Measurements from ENCODE around the gene CBFA2T3.

CBFA2T3 gene

GRCh38 chr16:88902744-88903143, 74.3 kb downstream of the CBFA2T3 start:
- H4K20me1 ChIP-seq (ENCODE audit: insufficient read depth, low read length) = peaks cover 63% of the 10 kb centered on the region
- H3K27ac ChIP-seq (ENCODE audit: low read length) = no peak overlapping the region
- H3K27me3 ChIP-seq (ENCODE audit: low read depth, low read length) = no peaks in the 10 kb centered on the region
- H3K4me2 ChIP-seq (ENCODE audit: low read length) = no peak overlapping the region
- H3K9ac ChIP-seq (ENCODE audit: low read length) = no peak overlapping the region
- H3K9me3 ChIP-seq (ENCODE audit: insufficient read depth, low read length) = no peaks in the 10 kb centered on the region
- no peaks in the 10 kb centered on the region for H3K4me1 ChIP-seq (ENCODE audit: low read length)
- no peaks in the 10 kb centered on the region; the same call in 1 of the 2 replicates for H3K79me2 ChIP-seq (ENCODE audit: low read length)
- TF ChIP-seq EZH2phosphoT487 (IDR thresholded peaks at IDR 0.05; ENCODE audit: low read depth) (no peak), CTCF (IDR thresholded peaks at IDR 0.05; ENCODE audit: low read depth, low read length) (no peak)
- no peak overlapping the region for H2AFZ ChIP-seq (ENCODE audit: low read depth, low read length)
- peaks cover 10% of the 10 kb centered on the region for H3K36me3 ChIP-seq (replicated peaks; ENCODE audit: low read depth, low read length)
- H3K4me3 ChIP-seq (ENCODE audit: low read length) = no peak overlapping the region

GRCh38 chr16:88901718-88902337, 75.2 kb downstream of the CBFA2T3 start:
- H3K4me2 ChIP-seq (ENCODE audit: low read length) = no peak overlapping the region
- no peaks in the 10 kb centered on the region for H3K27me3 ChIP-seq (ENCODE audit: low read depth, low read length)
- peaks cover 54% of the 10 kb centered on the region for H4K20me1 ChIP-seq (ENCODE audit: insufficient read depth, low read length)
- peaks cover 10% of the 10 kb centered on the region for H3K36me3 ChIP-seq (replicated peaks; ENCODE audit: low read depth, low read length)
- no peak overlapping the region for H3K4me3 ChIP-seq (ENCODE audit: low read length)
- H2AFZ ChIP-seq (ENCODE audit: low read depth, low read length) = no peak overlapping the region
- no peak for TF ChIP-seq EZH2phosphoT487 (IDR thresholded peaks at IDR 0.05; ENCODE audit: low read depth)
- no peak for TF ChIP-seq CTCF (IDR thresholded peaks at IDR 0.05; ENCODE audit: low read depth, low read length)
- no peak overlapping the region for H3K27ac ChIP-seq (ENCODE audit: low read length)
- H3K4me1 ChIP-seq (ENCODE audit: low read length) = no peaks in the 10 kb centered on the region
- H3K9me3 ChIP-seq (ENCODE audit: insufficient read depth, low read length) = no peaks in the 10 kb centered on the region
- no peak overlapping the region for H3K9ac ChIP-seq (ENCODE audit: low read length)
- H3K79me2 ChIP-seq (ENCODE audit: low read length) = no peaks in the 10 kb centered on the region; the same call in 1 of the 2 replicates

GRCh38 chr16:88900662-88901052, 76.3 kb downstream of the CBFA2T3 start:
- H3K4me1 ChIP-seq (ENCODE audit: low read length) = no peaks in the 10 kb centered on the region
- TF ChIP-seq EZH2phosphoT487 (IDR thresholded peaks at IDR 0.05; ENCODE audit: low read depth) = no peak
- TF ChIP-seq CTCF (IDR thresholded peaks at IDR 0.05; ENCODE audit: low read depth, low read length) = no peak
- H2AFZ ChIP-seq (ENCODE audit: low read depth, low read length) = no peak overlapping the region
- H3K27me3 ChIP-seq (ENCODE audit: low read depth, low read length) = no peaks in the 10 kb centered on the region
- no peak overlapping the region for H3K27ac ChIP-seq (ENCODE audit: low read length)
- H3K9ac ChIP-seq (ENCODE audit: low read length) = no peak overlapping the region
- H3K4me3 ChIP-seq (ENCODE audit: low read length) = no peak overlapping the region
- peaks cover 42% of the 10 kb centered on the region for H4K20me1 ChIP-seq (ENCODE audit: insufficient read depth, low read length)
- no peak overlapping the region for H3K4me2 ChIP-seq (ENCODE audit: low read length)
- no peaks in the 10 kb centered on the region; the same call in 1 of the 2 replicates for H3K79me2 ChIP-seq (ENCODE audit: low read length)
- no peaks in the 10 kb centered on the region for H3K9me3 ChIP-seq (ENCODE audit: insufficient read depth, low read length)
- peaks cover 16% of the 10 kb centered on the region for H3K36me3 ChIP-seq (replicated peaks; ENCODE audit: low read depth, low read length)

- Histone ChIP-seq H3K79me2 (ENCODE audit: low read length) (no peaks in the 10 kb centered on the region; the same call in 1 of the 2 replicates), H3K4me2 (ENCODE audit: low read length) (no peak overlapping the region), H3K9ac (ENCODE audit: low read length) (no peak overlapping the region), H3K27ac (ENCODE audit: low read length) (no peak overlapping the region), H3K4me3 (ENCODE audit: low read length) (no peak overlapping the region), H3K4me1 (ENCODE audit: low read length) (no peaks in the 10 kb centered on the region), H3K36me3 (replicated peaks; ENCODE audit: low read depth, low read length) (peaks cover 16% of the 10 kb centered on the region), H3K9me3 (ENCODE audit: insufficient read depth, low read length) (no peaks in the 10 kb centered on the region), H3K27me3 (ENCODE audit: low read depth, low read length) (no peaks in the 10 kb centered on the region), H4K20me1 (ENCODE audit: insufficient read depth, low read length) (peaks cover 37% of the 10 kb centered on the region), H2AFZ (ENCODE audit: low read depth, low read length) (no peak overlapping the region)
- TF ChIP-seq EZH2phosphoT487 (IDR thresholded peaks at IDR 0.05; ENCODE audit: low read depth) (no peak), CTCF (IDR thresholded peaks at IDR 0.05; ENCODE audit: low read depth, low read length) (no peak)
Measured at GRCh38 chr16:88899901-88900661, 76.9 kb downstream of the CBFA2T3 start.
